Upper lobe of left lung (tissue), 4 donors: ENCODE results near the gene DGKI.

Source experiments
- POLR2A ChIP-seq, 4 donors: fragments of 450-650 bp; IDR thresholded peaks; one replicate each; pipeline ENCODE4 v1.5.1; 2016 to 2017; ENCODE audit warnings: antibody characterized with exemption in 4 of 4, mild to moderate bottlenecking in 2 of 4
- TF ChIP-seq, protein P1 (sequence below), 6 experiments: fragments of 450-650 bp in 4 of 6; fragments of 200-600 bp in 2 of 6; sonication (generic) in 2 of 6; IDR thresholded peaks; one replicate each; pipeline ENCODE4 v1.5.1; 2016 to 2019; ENCODE audit warnings: antibody characterized with exemption in 6 of 6

GRCh38 chr7:137609500-137609899, 237.3 kb downstream of the DGKI start:
- TF ChIP-seq, protein P1, sequence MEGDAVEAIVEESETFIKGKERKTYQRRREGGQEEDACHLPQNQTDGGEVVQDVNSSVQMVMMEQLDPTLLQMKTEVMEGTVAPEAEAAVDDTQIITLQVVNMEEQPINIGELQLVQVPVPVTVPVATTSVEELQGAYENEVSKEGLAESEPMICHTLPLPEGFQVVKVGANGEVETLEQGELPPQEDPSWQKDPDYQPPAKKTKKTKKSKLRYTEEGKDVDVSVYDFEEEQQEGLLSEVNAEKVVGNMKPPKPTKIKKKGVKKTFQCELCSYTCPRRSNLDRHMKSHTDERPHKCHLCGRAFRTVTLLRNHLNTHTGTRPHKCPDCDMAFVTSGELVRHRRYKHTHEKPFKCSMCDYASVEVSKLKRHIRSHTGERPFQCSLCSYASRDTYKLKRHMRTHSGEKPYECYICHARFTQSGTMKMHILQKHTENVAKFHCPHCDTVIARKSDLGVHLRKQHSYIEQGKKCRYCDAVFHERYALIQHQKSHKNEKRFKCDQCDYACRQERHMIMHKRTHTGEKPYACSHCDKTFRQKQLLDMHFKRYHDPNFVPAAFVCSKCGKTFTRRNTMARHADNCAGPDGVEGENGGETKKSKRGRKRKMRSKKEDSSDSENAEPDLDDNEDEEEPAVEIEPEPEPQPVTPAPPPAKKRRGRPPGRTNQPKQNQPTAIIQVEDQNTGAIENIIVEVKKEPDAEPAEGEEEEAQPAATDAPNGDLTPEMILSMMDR (IDR thresholded peaks at IDR 0.05) = no peak
- TF ChIP-seq POLR2A (IDR thresholded peaks at IDR 0.05) = no peak
